ENCODE measurements around the gene APOBEC2.
"Not testable (repeated sequence)": the region's sequence is repeated elsewhere in the genome, so short reads cannot be mapped to it uniquely, and the experiment has no call there.

Gene APOBEC2

DNA sequence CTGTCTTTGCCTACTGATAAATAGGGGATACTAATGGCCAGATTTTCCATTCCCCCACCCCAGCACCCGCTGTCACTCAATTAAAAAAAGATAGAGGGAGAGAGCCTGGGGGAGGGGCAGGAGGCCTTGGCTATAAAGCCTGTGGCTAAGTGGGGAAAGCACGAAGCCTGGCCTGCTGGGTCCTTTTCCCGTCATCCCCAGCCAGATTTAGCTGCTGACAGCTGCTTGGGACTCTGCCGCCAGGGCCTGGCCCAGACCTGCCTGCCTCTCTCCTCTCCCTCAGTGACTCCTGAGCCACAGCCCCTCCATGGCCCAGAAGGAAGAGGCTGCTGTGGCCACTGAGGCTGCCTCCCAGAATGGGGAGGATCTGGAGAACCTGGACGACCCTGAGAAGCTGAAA is at the start of gene APOBEC2:
TSS of gene APOBEC2 (plus strand) at position 162 of the 400 bp plus-strand sequence. CDS start at position 308, 146 bp downstream.
- no peak for DNase-seq (ENCODE audit: low read depth, low spot score)

DNA sequence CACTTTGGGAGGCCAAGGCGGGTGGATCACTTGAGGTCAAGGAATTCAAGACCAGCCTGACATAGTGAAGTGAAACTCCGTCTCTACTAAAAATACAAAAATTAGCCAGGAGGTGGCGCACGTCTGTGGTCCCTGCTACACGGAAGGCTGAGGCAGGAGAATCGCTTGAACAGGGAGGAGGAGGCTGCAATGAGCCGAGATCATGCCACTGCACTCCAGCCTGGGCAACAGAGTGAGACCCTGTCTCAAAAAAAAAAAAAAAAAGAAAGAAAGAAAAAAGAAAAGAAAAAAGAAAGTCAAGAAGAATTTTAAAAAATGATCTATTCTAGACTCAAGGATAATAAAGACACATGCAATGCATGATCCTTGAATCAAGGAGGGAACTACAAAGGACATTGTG is 46.8 kb upstream of the APOBEC2 start:
- peak; percentile 38 for DNase-seq (ENCODE audit: low read depth, low spot score)

DNA sequence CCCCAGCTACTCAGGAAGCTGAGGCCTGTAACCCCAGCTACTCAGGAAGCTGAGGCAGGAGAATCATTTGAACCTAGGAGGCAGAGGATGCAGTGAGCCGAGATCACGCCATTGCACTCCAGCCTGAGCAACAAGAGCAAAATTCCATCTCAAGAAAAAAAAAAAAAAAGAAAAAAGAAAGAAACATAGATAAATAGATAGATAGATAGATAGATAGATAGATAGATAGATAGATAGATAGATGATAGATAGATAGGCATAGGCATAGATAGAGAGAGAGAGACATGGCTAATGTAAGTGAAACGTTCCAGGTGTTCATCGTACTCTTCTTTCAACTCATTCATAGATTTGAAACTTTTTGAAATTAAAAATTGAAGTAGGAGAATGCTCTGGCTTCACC is 46.0 kb upstream of the APOBEC2 start:
- DNase-seq (ENCODE audit: low read depth, low spot score): not testable (repeated sequence)

DNA sequence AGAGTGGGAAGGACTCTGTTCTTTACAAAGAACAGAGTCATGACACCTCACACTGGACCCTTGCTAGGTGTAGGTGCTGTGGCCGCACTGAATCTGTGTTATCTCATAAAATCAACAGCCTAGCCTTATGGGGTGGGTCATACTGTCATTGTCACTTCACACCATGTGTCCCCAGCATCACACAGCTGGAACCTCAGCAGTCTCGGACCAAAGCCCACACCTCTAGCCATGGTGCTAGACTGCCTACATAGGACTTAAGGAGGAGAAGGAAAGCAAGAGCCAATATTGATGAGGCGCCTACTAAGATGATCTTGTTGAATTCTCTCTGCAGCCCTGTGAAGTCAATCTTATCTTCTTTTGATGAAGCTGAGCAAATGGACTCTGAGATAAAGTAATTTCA is 45.0 kb upstream of the APOBEC2 start:
- no peak for DNase-seq (ENCODE audit: low read depth, low spot score)

DNA sequence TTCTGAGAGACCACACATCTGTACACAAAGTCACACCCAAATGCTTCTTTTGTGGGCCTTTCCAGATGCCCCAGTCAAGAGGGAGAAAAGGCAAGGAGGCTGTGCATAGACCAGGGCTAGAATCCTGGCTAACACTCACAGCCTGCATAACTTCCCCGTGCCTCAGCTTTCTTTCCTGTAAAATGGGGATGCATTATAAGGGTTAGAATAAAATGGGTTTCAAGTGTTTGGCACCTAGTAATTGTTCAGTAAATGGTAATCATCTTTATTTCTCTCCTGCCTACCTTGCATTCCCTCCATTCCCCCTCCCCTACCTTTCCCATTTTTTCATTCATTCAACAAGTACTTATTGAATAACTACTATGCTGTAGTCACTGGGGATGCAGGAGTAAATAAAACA is 43.3 kb upstream of the APOBEC2 start:
- DNase-seq (ENCODE audit: low read depth, low spot score): no peak

DNA sequence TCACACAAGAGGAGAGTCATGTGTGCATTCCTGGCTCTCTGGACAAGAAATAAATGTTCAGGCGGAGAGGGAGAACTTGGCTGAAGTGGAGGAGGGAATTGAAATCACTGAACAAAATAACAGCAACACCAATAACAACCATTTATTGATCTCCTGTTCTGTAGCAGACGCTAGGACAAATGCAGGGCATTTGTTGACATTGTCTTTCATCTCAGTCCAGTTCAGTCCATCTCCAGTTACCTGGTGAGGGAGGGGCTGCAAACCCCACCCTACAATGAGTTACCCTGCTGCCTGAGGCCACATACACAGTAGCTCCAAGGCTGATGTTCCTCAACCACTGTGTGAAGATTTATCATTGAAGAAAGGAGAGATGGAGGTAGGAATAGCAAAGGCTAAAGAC is 41.3 kb upstream of the APOBEC2 start:
- no peak for DNase-seq (ENCODE audit: low read depth, low spot score)

DNA sequence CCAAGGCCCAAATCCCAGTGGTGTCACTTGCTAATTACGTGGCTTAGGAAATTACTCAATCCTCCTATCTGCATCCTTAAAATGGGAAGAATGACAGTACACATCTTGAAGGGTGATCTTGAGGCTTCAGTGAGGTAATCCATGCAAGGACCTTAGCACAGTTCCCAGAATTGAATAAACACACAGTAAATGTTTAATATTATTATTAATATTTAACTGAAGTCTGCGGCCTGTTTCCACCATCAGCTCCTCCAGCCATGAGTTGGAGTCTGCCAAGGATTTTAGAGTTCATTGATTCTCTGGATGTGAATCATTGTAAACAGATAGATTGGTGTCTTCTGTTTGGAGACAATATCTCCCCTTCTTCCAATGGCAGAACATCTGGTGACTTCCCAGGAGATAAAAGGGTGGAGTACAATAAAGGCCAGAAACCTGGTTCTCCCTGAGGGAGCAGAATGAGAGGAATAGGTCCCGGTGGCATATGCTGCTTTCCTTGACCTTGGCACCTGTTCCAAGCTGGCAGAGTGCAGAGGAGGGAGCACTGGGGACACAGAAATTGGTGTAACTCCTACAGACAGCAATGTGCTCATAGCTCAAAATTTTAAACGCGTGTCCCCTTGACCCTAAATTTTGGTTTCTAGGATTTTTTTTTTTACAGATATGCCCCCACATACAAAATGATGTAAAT is 39.4 kb upstream of the APOBEC2 start:
- DNase-seq (ENCODE audit: low read depth, low spot score): no peak

DNA sequence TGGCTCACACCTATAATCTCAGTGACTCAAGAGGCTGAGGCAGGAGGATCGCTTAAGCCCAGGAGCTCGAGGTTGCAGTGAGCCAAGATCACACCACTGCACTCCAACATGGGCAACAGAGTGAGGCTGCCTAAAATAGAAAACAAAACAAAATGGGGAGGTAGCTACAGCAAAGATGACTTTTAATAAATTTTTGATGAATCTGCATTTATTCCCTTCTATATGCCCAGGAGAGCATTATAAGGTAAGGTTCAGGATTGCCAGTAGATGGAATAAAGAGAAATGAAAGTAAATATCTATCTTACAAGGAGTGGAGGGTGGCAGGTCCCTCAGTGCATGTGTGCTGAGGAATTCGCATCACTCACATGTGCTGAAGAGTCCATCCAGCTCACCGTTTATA is 38.2 kb upstream of the APOBEC2 start:
- DNase-seq (ENCODE audit: low read depth, low spot score): no peak

DNA sequence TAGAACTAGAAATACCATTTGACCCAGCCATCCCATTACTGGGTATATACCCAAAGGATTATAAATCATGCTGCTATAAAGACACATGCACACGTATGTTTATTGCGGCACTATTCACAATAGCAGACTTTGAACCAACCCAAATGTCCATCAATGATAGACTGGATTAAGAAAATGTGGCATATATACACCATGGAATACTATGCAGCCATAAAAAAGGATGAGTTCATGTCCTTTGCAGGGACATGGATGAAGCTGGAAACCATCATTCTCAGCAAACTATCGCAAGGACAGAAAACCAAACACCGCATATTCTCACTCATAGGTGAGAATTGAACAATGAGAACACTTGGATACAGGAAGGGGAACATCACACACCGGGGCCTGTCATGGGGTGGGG is 37.1 kb upstream of the APOBEC2 start:
- DNase-seq (ENCODE audit: low read depth, low spot score): not testable (repeated sequence)

DNA sequence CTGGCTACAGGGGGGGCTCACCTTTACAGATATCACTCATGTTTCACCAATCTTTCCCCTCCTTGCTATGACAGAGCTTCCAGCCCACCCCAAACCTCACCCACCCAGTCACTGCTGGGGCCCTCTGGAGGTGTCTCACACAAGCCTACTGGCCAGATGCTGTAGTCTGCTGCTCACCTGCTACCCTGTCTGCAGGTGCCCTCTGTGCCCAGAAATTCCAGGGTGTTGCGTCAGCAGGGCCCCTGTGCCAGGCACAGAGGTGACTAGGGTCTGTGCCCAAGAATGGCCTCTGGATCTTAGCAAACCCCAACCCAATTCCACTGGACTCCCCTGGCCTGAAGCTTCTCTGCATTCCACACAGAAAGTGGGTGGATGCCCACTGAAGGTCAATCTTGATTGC is 35.3 kb upstream of the APOBEC2 start:
- no peak for DNase-seq (ENCODE audit: low read depth, low spot score)

DNA sequence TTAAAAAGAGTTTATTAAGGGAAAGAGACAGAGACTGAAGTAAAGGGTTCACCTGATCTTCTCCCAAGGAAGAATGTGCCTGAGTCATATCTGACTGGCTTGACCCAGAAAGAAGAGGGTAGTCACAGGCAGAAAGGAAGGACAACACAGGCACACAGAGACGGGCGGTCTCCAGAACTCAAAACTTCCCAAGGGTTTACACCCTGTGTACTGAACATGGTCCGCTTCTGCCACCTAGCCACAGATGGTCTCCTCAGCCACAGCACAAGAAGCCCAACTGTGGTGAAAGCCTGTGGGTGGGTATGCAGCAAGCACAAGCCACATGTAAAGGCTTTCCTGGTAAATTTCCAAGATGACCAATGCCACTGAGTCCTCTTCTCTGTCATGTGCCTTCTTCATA is 31.2 kb upstream of the APOBEC2 start:
- DNase-seq (ENCODE audit: low read depth, low spot score): no peak

DNA sequence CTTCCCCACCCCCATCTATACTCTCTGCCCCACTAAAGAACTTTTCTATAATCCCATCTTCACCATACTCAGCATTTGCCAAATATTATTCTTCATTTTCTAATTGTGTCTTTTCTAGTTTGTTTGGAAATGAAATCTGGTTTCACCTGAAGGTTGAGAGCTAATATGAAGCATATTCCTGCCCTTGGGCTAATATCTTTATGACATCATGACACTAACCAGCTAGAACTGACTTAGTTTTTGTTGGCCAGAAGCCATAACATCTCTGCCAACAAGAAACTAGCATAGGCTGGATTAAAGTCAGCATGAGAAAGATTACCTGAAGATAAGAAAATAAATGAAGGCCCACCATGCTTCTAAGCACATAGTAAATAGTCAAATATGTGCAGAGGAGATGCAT is 30.7 kb upstream of the APOBEC2 start:
- no peak for DNase-seq (ENCODE audit: low read depth, low spot score)

DNA sequence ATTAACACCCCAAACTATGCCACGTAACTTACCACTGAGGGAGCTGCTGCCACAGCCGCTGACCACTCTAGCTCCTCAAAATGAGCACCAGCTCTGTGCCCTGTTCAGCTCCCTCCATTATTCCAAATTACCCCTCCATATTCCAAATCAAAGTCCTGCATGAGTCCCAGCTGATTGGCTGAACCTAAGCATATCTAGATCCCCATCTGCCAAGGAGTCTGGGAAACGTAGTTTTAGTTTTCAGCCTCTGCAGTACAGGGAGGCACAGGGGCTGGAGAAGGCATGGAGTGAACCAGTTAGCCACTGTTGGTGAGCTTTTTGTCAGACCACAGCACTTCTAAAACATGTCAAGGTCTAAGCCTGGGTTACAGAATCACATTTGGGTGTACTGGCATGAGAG is 29.9 kb upstream of the APOBEC2 start:
- no peak for DNase-seq (ENCODE audit: low read depth, low spot score)

DNA sequence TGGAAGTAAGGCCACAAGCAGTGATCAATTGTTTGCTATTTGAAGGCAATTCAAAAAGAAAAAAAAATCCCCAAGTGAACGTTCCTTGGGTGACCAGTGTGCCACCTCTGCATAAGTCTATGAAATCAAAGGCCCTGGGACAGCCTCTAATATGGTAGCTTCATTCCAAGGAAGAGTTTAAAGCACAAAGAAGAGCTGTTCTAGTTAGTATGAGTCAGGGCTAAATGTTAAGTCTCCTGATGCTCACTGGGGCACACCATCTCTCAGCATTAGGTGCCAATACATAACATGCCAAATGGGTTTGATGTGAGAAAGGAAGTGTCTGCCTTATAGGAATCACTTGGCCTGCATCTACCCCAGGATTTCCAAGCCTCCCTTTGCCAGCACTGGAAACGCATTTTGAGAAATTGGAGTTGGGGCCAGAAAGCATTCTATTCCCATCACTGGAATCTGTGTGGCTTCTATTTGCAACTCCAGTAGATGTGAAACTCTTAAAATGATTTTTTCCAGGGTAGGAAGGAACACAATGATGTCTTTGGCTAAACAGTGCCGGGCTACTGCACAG is 27.0 kb upstream of the APOBEC2 start:
- no peak for DNase-seq (ENCODE audit: low read depth, low spot score)

DNA sequence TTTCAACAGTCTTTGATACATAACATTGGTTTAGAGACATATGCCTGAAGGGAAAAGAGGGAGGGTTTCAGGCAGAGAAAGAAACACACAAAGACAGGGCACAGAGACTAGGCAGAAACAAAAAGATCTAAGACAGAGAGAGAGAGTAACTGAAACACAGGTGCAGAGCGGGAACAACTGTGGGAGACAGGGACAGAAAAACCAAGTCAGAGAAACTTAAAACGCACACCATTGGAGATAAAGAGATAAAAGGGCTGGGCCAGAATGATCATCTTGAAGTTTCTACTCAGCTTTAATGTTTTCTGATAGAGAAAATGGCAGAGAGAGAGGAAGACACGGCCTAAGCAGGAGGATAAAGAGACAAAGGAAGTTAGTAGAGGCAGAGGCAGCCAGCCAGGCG is 25.8 kb upstream of the APOBEC2 start:
- no peak for DNase-seq (ENCODE audit: low read depth, low spot score)

DNA sequence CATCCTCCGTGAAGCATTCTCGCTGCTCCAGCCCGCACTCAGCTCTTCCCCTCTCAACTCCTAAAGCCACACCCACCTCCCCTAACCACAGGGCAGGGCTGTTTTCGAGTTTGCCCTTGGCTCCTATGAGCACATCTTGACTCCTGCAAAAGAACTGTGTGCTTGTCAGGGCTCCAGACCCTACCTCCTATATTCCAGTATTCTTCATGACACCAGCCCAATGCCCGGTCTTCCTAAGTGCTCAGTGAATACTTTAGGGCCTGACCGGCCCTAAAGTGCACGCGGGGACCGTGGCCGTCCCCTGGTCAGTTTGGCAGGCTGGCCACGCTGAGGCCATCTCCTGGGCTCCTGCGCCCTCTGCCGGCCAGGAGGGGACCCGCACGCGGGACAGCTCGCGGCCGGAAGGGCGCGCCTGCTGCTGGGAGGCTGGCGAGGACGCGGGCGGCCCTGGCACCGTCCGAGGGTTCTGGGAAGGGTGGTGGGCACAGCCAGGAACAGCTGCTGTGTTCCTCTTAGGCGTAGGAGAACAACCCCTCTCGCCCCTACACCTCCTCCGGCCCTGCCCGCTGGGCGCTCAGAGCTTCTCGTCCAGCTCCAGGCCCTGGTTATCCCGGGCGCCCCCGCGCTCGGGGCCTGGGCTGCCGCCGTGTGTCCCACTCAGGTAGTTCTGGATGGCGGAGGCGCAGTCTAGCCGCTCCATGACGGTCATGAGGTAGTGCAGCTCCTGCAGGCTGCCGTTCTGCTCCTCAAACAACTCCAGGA is 25.0 kb upstream of the APOBEC2 start:
- DNase-seq (ENCODE audit: low read depth, low spot score): peak; percentile 58

DNA sequence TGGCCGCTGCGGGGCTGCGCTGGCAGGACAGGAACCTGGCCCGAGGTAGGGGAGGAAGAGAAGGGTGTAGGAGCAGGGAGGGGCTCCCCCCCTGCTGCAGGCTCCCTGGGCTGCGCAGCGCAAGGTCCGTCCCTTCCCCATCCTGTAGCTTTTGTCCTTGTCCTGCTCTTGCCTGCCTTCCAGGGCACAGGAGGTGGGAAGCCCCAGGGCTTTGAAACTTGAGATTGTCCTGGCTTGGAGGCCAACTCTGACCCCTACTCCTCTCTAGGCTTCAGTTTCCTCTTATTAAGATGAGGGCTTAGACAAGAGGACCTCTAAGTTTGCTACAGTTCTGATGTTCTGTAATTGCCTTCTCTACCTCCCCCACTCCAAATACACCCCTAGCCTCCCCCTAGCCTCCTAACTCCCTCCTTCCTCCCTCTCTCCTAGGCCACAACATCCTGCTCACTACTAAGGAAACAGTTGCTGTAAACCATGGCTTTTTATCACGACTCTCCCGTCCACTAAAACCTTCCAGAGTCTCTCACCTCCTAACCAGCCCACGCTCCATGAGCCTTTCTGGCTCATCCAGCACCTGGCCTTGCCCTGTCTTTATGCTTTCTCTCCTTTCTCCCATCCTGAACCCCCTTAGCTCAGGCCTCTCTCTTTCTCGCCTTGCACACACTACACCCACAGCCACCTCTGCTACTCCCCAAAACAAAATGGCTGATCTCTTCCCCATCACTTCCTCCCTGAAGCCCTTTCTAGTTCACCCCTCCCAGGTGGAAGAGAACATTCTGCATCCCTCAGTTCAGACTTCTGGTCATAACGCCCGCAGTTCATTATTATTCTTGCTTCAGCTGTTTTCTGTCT is 24.2 kb upstream of the APOBEC2 start:
- no peak for DNase-seq (ENCODE audit: low read depth, low spot score)

DNA sequence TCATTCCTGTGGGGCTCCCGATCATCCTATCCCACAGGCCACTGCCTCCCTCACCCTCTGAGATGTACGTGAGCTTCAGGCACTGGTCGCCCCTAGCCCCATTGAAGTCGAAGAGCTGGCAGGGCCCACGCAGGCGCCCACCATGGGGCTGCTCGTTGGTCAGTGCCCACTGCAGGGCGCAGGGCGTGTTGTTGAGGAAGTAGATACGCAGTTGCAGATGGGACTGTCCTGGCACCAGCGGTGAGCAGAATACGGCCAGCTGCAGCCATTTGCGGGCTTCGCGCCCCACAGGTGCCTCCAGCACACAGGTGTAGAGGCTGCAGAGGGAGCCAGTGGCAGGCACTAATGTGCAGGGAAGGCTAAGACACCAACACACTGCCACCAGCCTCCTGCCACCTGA is 20.2 kb upstream of the APOBEC2 start:
- DNase-seq (ENCODE audit: low read depth, low spot score): no peak

DNA sequence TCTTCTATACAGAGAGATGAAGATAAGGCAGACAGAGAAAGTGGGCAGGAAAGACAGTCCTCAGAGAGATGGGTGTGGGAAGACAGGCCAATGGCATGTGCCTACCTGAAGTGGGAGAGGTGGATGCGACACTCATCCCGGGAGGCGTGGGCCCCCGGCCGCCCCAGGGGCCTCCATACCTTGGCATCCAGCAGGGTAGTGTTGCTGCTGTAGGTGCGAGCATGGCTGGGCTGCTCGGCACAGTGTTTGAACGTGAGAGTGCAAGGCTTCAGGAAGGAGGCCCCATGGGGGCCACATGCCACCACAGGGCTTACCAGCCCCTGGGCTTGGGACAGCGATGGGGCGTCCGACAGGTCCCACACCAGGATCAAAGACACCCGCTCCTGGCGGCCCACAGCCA is 19.2 kb upstream of the APOBEC2 start:
- no peak for DNase-seq (ENCODE audit: low read depth, low spot score)

DNA sequence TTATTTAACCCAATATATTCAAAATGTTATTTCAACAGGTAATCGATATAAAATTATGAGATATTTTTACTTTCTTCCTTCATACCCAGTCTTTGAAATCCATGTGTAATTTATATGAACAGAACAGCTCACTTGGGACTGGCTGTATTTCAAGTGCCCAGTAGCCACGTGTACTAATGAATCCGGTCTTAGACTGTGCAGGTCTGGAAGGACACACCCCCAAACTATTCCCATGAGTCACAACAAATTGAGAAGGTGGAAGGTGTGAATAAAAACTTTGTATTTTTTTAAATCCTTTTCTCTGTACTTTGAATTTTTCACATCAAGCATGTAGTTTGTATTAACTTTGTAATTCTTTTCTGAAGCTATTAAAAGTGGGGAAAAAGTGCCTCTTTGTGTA is 16.8 kb upstream of the APOBEC2 start:
- DNase-seq (ENCODE audit: low read depth, low spot score): no peak

DNA sequence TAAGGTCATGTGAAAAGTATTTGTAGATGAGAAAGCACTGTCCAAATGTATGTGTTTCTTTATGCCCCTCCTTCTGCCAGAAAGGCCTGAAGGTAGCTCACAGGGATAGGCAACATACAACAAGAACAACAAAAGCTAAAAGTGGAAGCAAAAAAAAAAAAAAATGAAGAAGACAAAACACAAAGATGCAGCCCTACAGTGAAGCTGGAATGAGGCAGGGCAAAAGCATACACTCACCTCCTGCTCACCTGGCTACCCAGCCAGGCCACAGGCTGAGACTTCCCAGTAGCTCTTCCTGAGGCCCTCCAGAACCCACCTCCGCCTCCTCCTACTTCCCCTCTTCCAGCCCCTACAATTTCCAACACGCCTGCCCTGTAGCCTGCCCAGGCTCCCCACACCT is 16.4 kb upstream of the APOBEC2 start:
- DNase-seq (ENCODE audit: low read depth, low spot score): no peak
